Endodermal cell (in vitro differentiated cells): ENCODE measurements around the gene SPATA21. TPM values are rescaled to one million over a fixed set of nuclear protein-coding genes. Genes with fewer than 3 reads are reported as not detected.

Source experiments
- DNase-seq: peaks from one replicate; pipeline ENCODE4 v3.0.0-alpha.2; 2017
- H3K27ac ChIP-seq: 2 replicates; pipeline ENCODE4 v1.5.1; 2013; ENCODE audit warnings: mild to moderate bottlenecking, low read depth, low read length, moderate library complexity
- H3K27me3 ChIP-seq: 2 replicates; pipeline ENCODE4 v1.6.1; 2013; ENCODE audit warnings: mild to moderate bottlenecking, low read length, moderate library complexity; ENCODE audit not compliant: insufficient read depth, control insufficient read depth, poor library complexity, severe bottlenecking
- H3K36me3 ChIP-seq: 2 replicates; pipeline ENCODE4 v1.7.0; 2013; ENCODE audit warnings: mild to moderate bottlenecking, low read length, moderate library complexity; ENCODE audit not compliant: control insufficient read depth, insufficient read depth
- H3K4me1 ChIP-seq: one replicate; pipeline ENCODE4 v1.7.0; 2013; ENCODE audit warnings: low read length; ENCODE audit not compliant: control insufficient read depth, insufficient read depth
- H3K4me3 ChIP-seq: 2 replicates; pipeline ENCODE4 v1.5.1; 2013; ENCODE audit warnings: mild to moderate bottlenecking, low read length, moderate library complexity
- H3K9ac ChIP-seq: 2 replicates; pipeline ENCODE4 v1.6.1; 2013; ENCODE audit warnings: mild to moderate bottlenecking, low read length, moderate library complexity; ENCODE audit not compliant: poor library complexity, severe bottlenecking; ENCODE audit errors: extremely low read depth
- H3K9me3 ChIP-seq: 2 replicates; pipeline ENCODE4 v1.6.1; 2013; ENCODE audit warnings: mild to moderate bottlenecking, low read length, moderate library complexity; ENCODE audit not compliant: control insufficient read depth
- H3K27ac Mint-ChIP-seq: 2 replicates; pipeline ENCODE4 v1.8.0; 2020; ENCODE audit warnings: mixed read lengths
- H3K27me3 Mint-ChIP-seq: 2 replicates; pipeline ENCODE4 v1.8.0; 2021; ENCODE audit warnings: mild to moderate bottlenecking, mixed read lengths; ENCODE audit not compliant: insufficient read depth
- H3K36me3 Mint-ChIP-seq: 2 replicates; pipeline ENCODE4 v1.8.0; 2020; ENCODE audit warnings: low read depth, mixed read lengths
- H3K4me1 Mint-ChIP-seq: 2 replicates; pipeline ENCODE4 v1.8.0; 2020; ENCODE audit warnings: mixed read lengths
- H3K4me3 Mint-ChIP-seq: 2 replicates; pipeline ENCODE4 v1.8.0; 2020; ENCODE audit warnings: mild to moderate bottlenecking, moderate library complexity, mixed read lengths
- H3K9me3 Mint-ChIP-seq: 2 replicates; pipeline ENCODE4 v1.8.0; 2020; ENCODE audit warnings: mild to moderate bottlenecking, mixed read lengths
- WGBS, 2 experiments: methylation state at CpG; one replicate each; pipeline versions ENCODE4 v1.1.5 to v1.1.7; 2013; ENCODE audit warnings: missing lambda C conversion rate in 2 of 2, mixed read lengths in 1 of 2; ENCODE audit not compliant: insufficient coverage in 1 of 2, insufficient read length in 1 of 2; 5-methylcytosine and 5-hydroxymethylcytosine counted together
- total RNA-seq, 2 donors: library from RNA; stranded (reverse); fragmentation: NEBNext Ultra II Directional in 1 of 2; extraction: Animal tissue kit (Norgen Biotek cat#: 25700) in 1 of 2; gene quantifications; 2 replicates in 1 of 2; 3 replicates in 1 of 2; pipeline ENCODE4 v1.2.1, GENCODE V29; 2021
- TF ChIP-seq, protein P1 (sequence below): fragments of 200-600 bp; sonication (generic); conservative IDR thresholded peaks from 2 replicates; pipeline ENCODE4 v1.5.0; 2021; ENCODE audit warnings: antibody characterized with exemption, mild to moderate bottlenecking

SPATA21 gene
- total RNA-seq, 2 donors from 2014 or later = not detected

DNA sequence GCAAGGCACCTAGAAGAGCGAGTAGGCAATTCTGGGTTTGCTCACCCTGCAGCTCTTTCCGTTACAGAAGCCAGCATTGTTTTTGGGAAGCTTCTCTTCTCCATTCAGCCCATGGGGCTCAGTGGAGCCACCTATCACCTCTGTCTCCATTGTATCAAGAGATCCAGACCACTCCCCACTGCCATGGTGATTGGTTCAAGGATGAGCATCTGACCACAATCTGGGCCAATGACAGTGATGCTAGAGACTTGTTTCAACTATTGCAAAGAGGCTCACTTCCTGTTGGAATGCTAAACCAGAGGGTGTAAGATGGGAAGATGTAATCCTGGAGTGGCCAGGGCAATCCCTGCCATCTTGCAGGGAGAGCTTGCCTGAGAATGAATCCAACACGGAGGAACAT lies 6.6 kb downstream of the SPATA21 start:
- no peaks in the 10 kb centered on the region for H3K9me3 Mint-ChIP-seq
- H3K4me3 Mint-ChIP-seq = no peak overlapping the region
- no peaks in the 10 kb centered on the region for H3K27me3 Mint-ChIP-seq
- H3K4me1 Mint-ChIP-seq = no peaks in the 10 kb centered on the region
- H3K36me3 ChIP-seq = no peaks in the 10 kb centered on the region
- TF ChIP-seq, protein P1, sequence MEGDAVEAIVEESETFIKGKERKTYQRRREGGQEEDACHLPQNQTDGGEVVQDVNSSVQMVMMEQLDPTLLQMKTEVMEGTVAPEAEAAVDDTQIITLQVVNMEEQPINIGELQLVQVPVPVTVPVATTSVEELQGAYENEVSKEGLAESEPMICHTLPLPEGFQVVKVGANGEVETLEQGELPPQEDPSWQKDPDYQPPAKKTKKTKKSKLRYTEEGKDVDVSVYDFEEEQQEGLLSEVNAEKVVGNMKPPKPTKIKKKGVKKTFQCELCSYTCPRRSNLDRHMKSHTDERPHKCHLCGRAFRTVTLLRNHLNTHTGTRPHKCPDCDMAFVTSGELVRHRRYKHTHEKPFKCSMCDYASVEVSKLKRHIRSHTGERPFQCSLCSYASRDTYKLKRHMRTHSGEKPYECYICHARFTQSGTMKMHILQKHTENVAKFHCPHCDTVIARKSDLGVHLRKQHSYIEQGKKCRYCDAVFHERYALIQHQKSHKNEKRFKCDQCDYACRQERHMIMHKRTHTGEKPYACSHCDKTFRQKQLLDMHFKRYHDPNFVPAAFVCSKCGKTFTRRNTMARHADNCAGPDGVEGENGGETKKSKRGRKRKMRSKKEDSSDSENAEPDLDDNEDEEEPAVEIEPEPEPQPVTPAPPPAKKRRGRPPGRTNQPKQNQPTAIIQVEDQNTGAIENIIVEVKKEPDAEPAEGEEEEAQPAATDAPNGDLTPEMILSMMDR = no peak
- WGBS, 2 experiments = 88 to 90% methylated on average over 3 of the region's 3 CpGs
- H3K4me3 ChIP-seq = no peak overlapping the region
- no peaks in the 10 kb centered on the region for H3K27me3 ChIP-seq
- no peaks in the 10 kb centered on the region for H3K4me1 ChIP-seq
- no peaks in the 10 kb centered on the region for H3K36me3 Mint-ChIP-seq
- no peak overlapping the region for H3K9ac ChIP-seq
- H3K9me3 ChIP-seq = no peaks in the 10 kb centered on the region
- H3K27ac Mint-ChIP-seq = no peak overlapping the region
- no peak overlapping the region for H3K27ac ChIP-seq
- DNase-seq = peak; percentile 73

DNA sequence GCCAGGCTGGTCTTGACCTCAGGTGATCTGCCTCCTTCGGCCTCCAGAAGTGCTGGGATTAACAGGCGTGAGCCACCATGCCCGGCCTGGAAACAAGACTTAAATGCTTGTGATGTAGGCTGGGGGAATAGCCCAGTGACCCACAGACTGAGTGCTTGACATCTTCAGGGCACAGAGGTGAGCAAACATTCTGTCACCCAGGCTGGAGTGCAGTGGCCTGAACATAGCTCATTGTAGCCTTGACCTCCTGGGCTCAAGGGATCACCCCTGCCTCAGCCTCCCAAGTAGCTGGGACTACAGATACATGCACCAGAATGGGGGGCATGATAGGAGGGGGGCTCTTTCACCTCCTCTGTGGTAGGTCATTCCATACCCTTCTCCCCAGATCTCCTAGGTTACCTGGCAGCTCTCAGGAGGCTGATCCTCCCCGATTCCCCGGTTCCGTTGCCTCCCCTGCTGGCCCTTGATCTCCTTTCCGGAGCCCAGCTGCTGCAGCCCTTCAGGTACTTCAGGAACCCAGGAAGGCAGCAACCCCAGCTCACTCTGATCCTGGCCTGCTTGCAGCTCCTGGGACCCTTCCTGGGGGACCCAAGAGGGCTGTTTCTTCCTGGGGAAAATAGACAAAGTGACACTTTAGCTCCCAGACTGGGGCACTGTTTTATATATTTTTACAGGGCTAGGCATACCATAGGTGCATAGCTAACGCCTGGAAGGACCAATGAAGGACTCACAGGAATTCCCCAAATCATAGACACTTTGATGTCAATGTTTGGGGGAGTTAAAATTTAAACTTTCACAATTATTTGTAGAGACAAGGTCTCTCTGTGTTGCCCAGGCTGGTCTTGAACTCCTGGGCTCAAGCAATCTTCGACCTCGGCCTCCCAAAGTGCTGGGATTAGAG lies 11.8 kb downstream of the SPATA21 start:
- no peak overlapping the region for H3K4me3 ChIP-seq
- no peak overlapping the region for H3K27ac Mint-ChIP-seq
- H3K36me3 Mint-ChIP-seq = no peaks in the 10 kb centered on the region
- no peaks in the 10 kb centered on the region for H3K4me1 ChIP-seq
- no peaks in the 10 kb centered on the region for H3K27me3 ChIP-seq
- no peak overlapping the region for H3K4me3 Mint-ChIP-seq
- no peak overlapping the region for H3K27ac ChIP-seq
- no peaks in the 10 kb centered on the region for H3K9me3 Mint-ChIP-seq
- no peaks in the 10 kb centered on the region for H3K36me3 ChIP-seq
- peaks cover 4% of the 10 kb centered on the region for H3K4me1 Mint-ChIP-seq
- WGBS, 2 experiments = 79 to 91% methylated on average over 9 to 10 of the region's 10 CpGs
- H3K27me3 Mint-ChIP-seq = peaks cover 5% of the 10 kb centered on the region
- TF ChIP-seq, protein P1 = no peak
- DNase-seq = no peak
- no peak overlapping the region for H3K9ac ChIP-seq
- H3K9me3 ChIP-seq = no peaks in the 10 kb centered on the region

DNA sequence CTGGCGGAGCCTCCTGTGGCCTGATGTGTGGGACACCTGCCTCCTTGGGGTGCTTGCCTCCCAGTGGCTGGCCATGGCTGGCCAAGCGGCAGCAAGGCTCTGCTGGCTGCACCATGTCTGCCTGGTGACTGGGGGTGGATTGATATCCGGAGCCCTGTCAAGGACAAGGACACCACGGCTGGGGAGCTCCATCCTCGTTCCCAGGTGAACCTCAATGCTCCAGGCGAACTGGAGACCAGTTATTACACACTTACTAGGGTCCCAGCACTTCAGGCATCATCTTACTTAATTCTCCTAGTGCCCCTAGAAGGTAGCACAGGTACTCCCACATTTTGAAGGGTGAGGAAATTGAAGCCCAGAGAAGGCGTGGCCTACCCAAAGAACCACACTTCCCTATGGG lies 15.2 kb downstream of the SPATA21 start:
- no peak overlapping the region for H3K4me3 Mint-ChIP-seq
- H3K4me3 ChIP-seq = no peak overlapping the region
- 92 to 93% methylated on average over 4 to 7 of the region's 7 CpGs for whole genome bisulfite sequencing, 2 experiments

More for the DNA sequence above, 15.2 kb downstream of the SPATA21 start:
- H3K27ac ChIP-seq = no peak overlapping the region
- H3K36me3 ChIP-seq = no peaks in the 10 kb centered on the region
- no peaks in the 10 kb centered on the region for H3K4me1 ChIP-seq
- Mint-ChIP-seq H3K9me3 (no peaks in the 10 kb centered on the region), H3K27me3 (peaks cover 12% of the 10 kb centered on the region), H3K27ac (no peak overlapping the region), H3K36me3 (no peaks in the 10 kb centered on the region), H3K4me1 (peaks cover 5% of the 10 kb centered on the region)
- TF ChIP-seq, protein P1 = no peak
- no peaks in the 10 kb centered on the region for H3K27me3 ChIP-seq
- H3K9me3 ChIP-seq = no peaks in the 10 kb centered on the region
- H3K9ac ChIP-seq = no peak overlapping the region
- DNase-seq = no peak
